Measurements from ENCODE around the gene PEX5L. TPM values are rescaled to one million over a fixed set of nuclear protein-coding genes. Genes with fewer than 3 reads are reported as not detected.

The PEX5L gene
- total RNA-seq, 1 experiment from 2014 or later = 0.47 TPM

DNA sequence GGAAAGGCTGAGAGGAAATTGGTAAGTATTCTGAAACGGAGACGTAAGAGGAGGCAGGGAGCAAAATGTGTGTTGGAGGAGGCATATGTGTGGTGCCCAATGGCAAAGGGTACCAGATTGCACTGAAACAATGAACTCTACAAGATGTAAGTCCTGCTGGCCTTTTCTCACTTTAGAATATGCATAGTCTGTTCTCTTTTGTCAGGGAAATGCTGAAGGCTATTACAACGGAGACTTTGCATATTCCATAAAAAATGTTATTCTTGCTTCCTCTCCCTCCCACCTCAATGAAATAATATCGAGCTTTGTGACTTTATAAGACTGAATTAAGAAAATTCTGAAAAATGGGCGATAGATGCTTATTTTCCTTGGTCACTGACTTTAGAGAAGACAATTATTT is 85.9 kb downstream of the PEX5L start:
- no TSS peak for BruUV-seq (replicated peaks)
- no peaks in the 10 kb centered on the region for H3K36me3 Mint-ChIP-seq (ENCODE audit: insufficient read depth, unreplicated experiment)
- no peak for DNase-seq (ENCODE audit: unreplicated experiment)
- no peaks in the 10 kb centered on the region for H3K9me3 Mint-ChIP-seq (ENCODE audit: unreplicated experiment)
- no peaks in the 10 kb centered on the region for H3K27me3 Mint-ChIP-seq (ENCODE audit: insufficient read depth, unreplicated experiment)
- H3K4me3 Mint-ChIP-seq (ENCODE audit: unreplicated experiment) = no peak overlapping the region
- intact Hi-C loops (cut with micrococcal nuclease) = no loop called here
- no peak overlapping the region for H3K27ac Mint-ChIP-seq (ENCODE audit: low read depth, unreplicated experiment)
- POLR2A ChIA-PET = no interaction called here
- H3K4me1 Mint-ChIP-seq (ENCODE audit: insufficient read depth, unreplicated experiment) = no peaks in the 10 kb centered on the region
- TF ChIP-seq CTCF (IDR thresholded peaks at IDR 0.05; ENCODE audit: unreplicated experiment) = no peak
- CTCF ChIA-PET = no interaction called here

- intact Hi-C loops (cut with micrococcal nuclease) = no loop called here
- CTCF ChIA-PET = no interaction called here
- Mint-ChIP-seq H3K4me3 (ENCODE audit: unreplicated experiment) (no peak overlapping the region), H3K36me3 (ENCODE audit: insufficient read depth, unreplicated experiment) (no peaks in the 10 kb centered on the region), H3K9me3 (ENCODE audit: unreplicated experiment) (no peaks in the 10 kb centered on the region), H3K27ac (ENCODE audit: low read depth, unreplicated experiment) (no peak overlapping the region), H3K27me3 (ENCODE audit: insufficient read depth, unreplicated experiment) (no peaks in the 10 kb centered on the region), H3K4me1 (ENCODE audit: insufficient read depth, unreplicated experiment) (no peaks in the 10 kb centered on the region)
- TF ChIP-seq CTCF (IDR thresholded peaks at IDR 0.05; ENCODE audit: unreplicated experiment) = no peak
- no peak for DNase-seq (ENCODE audit: unreplicated experiment)
- BruUV-seq (replicated peaks) = no TSS peak
- POLR2A ChIA-PET = no interaction called here
These were observed 86.9 kb downstream of the PEX5L start for GRCh38 chr3:179949869-179950268.

- Mint-ChIP-seq H3K27ac (ENCODE audit: low read depth, unreplicated experiment) (no peak overlapping the region), H3K4me1 (ENCODE audit: insufficient read depth, unreplicated experiment) (no peaks in the 10 kb centered on the region), H3K27me3 (ENCODE audit: insufficient read depth, unreplicated experiment) (no peaks in the 10 kb centered on the region), H3K36me3 (ENCODE audit: insufficient read depth, unreplicated experiment) (no peaks in the 10 kb centered on the region), H3K9me3 (ENCODE audit: unreplicated experiment) (no peaks in the 10 kb centered on the region), H3K4me3 (ENCODE audit: unreplicated experiment) (no peak overlapping the region)
- ChIA-PET CTCF (no interaction called here), POLR2A (no interaction called here)
- no peak for DNase-seq (ENCODE audit: unreplicated experiment)
- no peak for TF ChIP-seq CTCF (IDR thresholded peaks at IDR 0.05; ENCODE audit: unreplicated experiment)
- BruUV-seq (replicated peaks) = no TSS peak
- intact Hi-C loops (cut with micrococcal nuclease) = no loop called here
These were observed 87.3 kb downstream of the PEX5L start for GRCh38 chr3:179949412-179949811.

DNA sequence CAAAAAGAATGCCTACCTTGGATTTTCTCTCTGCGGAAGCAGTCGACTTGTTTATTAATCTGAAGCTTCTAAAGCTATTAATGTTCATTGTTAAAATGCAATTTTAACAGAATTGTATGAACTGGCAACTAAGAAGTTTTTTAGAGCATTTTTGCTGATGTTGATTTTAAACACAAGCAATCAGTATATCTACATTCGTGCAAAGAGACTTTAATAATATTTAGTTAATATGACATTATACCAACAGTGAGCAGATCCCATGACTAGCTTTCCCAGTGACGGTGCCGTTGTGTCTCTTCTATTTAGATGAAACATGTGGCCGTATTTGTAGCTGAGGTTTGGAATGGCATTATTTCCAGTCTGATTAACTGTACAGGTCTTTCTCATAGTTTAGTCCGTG is 88.0 kb downstream of the PEX5L start:
- no peaks in the 10 kb centered on the region for H3K4me1 Mint-ChIP-seq (ENCODE audit: insufficient read depth, unreplicated experiment)

More for the DNA sequence above, 88.0 kb downstream of the PEX5L start:
- Mint-ChIP-seq H3K36me3 (ENCODE audit: insufficient read depth, unreplicated experiment) (no peaks in the 10 kb centered on the region), H3K9me3 (ENCODE audit: unreplicated experiment) (no peaks in the 10 kb centered on the region), H3K27me3 (ENCODE audit: insufficient read depth, unreplicated experiment) (no peaks in the 10 kb centered on the region), H3K4me3 (ENCODE audit: unreplicated experiment) (no peak overlapping the region), H3K27ac (ENCODE audit: low read depth, unreplicated experiment) (no peak overlapping the region)
- DNase-seq (ENCODE audit: unreplicated experiment) = no peak
- POLR2A ChIA-PET = no interaction called here
- no peak for TF ChIP-seq CTCF (IDR thresholded peaks at IDR 0.05; ENCODE audit: unreplicated experiment)
- CTCF ChIA-PET = interaction anchor here (0.9 kb wide), 1 partner anchor 106 kb away, joined by 3 read pairs; no protein-coding TSS in a partner anchor
- BruUV-seq (replicated peaks) = no TSS peak
- intact Hi-C loops (cut with micrococcal nuclease) = no loop called here

Data from MCF 10A (cell line).